Ishikawa (cell line): ENCODE data around the gene PBX3.

Source experiments
- EP300 ChIP-seq: IDR thresholded peaks from 2 replicates; pipeline ENCODE4 v1.6.1; 2012; ENCODE audit warnings: borderline replicate concordance
- REST ChIP-seq: IDR thresholded peaks from 2 replicates; pipeline ENCODE4 v1.6.1; 2012; ENCODE audit warnings: low read depth, mild to moderate bottlenecking
- YY1 ChIP-seq: IDR thresholded peaks from 2 replicates; pipeline ENCODE4 v1.6.1; 2012; ENCODE audit warnings: low read depth

- no peak for TF ChIP-seq EP300
- TF ChIP-seq REST = no peak
- TF ChIP-seq YY1 = no peak
Measured at GRCh38 chr9:125843646-125844045, 96.5 kb downstream of the PBX3 start.
